H9 (cell line): ENCODE data around the gene TMED5. TPM values are rescaled to one million over a fixed set of nuclear protein-coding genes. Genes with fewer than 3 reads are reported as not detected.

Experiments
- DNase-seq: peaks from one replicate; pipeline ENCODE4 v3.0.0-alpha.2; 2017
- H2AFZ ChIP-seq: one replicate; pipeline ENCODE4 v1.6.1; 2013; ENCODE audit warnings: mild to moderate bottlenecking, low read length, control low read depth, moderate library complexity
- H2AK5ac ChIP-seq: 2 replicates; pipeline ENCODE4 v1.6.1; 2013; ENCODE audit warnings: low read length, control low read depth, mixed read lengths; ENCODE audit not compliant: insufficient read length
- H2BK120ac ChIP-seq: one replicate; pipeline ENCODE4 v1.6.1; 2013; ENCODE audit warnings: low read depth, mild to moderate bottlenecking, low read length, control low read depth, inconsistent platforms; ENCODE audit not compliant: poor library complexity, severe bottlenecking
- H2BK12ac ChIP-seq: 2 replicates; pipeline ENCODE4 v1.6.1; 2013; ENCODE audit warnings: low read length, control low read depth, mixed read lengths, low read depth; ENCODE audit not compliant: insufficient read length
- H2BK15ac ChIP-seq: 2 replicates; pipeline ENCODE4 v1.6.1; 2013; ENCODE audit warnings: low read depth, low read length, control low read depth
- H2BK20ac ChIP-seq: one replicate; pipeline ENCODE4 v1.6.1; 2013; ENCODE audit warnings: low read depth, mild to moderate bottlenecking, low read length, control low read depth, inconsistent platforms; ENCODE audit not compliant: poor library complexity, severe bottlenecking
- H2BK5ac ChIP-seq: 2 replicates; pipeline ENCODE4 v1.6.1; 2013; ENCODE audit warnings: low read length, control low read depth, mixed read lengths; ENCODE audit not compliant: insufficient read length
- H3K14ac ChIP-seq: 2 replicates; pipeline ENCODE4 v1.6.1; 2013; ENCODE audit warnings: low read length, control low read depth; ENCODE audit not compliant: insufficient read depth
- H3K18ac ChIP-seq: 2 replicates; pipeline ENCODE4 v1.6.1; 2013; ENCODE audit warnings: low read depth, mild to moderate bottlenecking, mixed read lengths, low read length, control low read depth; ENCODE audit not compliant: insufficient read length
- H3K23ac ChIP-seq: 2 replicates; pipeline ENCODE4 v1.6.1; 2013; ENCODE audit warnings: low read length, control low read depth, mixed read lengths, low read depth; ENCODE audit not compliant: insufficient read length
- H3K23me2 ChIP-seq: 2 replicates; pipeline ENCODE4 v1.6.1; 2013; ENCODE audit warnings: low read depth, mild to moderate bottlenecking, mixed read lengths, low read length, control low read depth; ENCODE audit not compliant: insufficient read length, poor library complexity, severe bottlenecking
- H3K27ac ChIP-seq: 2 replicates; pipeline ENCODE4 v1.5.1; 2013; ENCODE audit warnings: low read length, control low read depth, mixed read lengths, low read depth; ENCODE audit not compliant: insufficient read length
- H3K27me3 ChIP-seq: 2 replicates; pipeline ENCODE4 v1.6.1; 2013; ENCODE audit warnings: low read length, control low read depth, inconsistent platforms; ENCODE audit not compliant: insufficient read depth
- H3K4ac ChIP-seq: 2 replicates; pipeline ENCODE4 v1.6.1; 2013; ENCODE audit warnings: low read depth, mild to moderate bottlenecking, control low read depth, inconsistent platforms, low read length, moderate library complexity
- H3K4me1 ChIP-seq: 2 replicates; pipeline ENCODE4 v1.6.1; 2013; ENCODE audit warnings: low read length, control low read depth, inconsistent platforms; ENCODE audit not compliant: insufficient read depth
- H3K4me2 ChIP-seq: 2 replicates; pipeline ENCODE4 v1.6.1; 2013; ENCODE audit warnings: low read length, control low read depth, mixed read lengths; ENCODE audit not compliant: insufficient read length, insufficient read depth
- H3K56ac ChIP-seq: 2 replicates; pipeline ENCODE4 v1.6.1; 2013; ENCODE audit warnings: low read depth, mild to moderate bottlenecking, mixed read lengths, low read length, control low read depth; ENCODE audit not compliant: insufficient read length
- H3K79me1 ChIP-seq: 2 replicates; pipeline ENCODE4 v1.6.1; 2013; ENCODE audit warnings: low read depth, mild to moderate bottlenecking, moderate library complexity, low read length, control low read depth, inconsistent platforms; ENCODE audit not compliant: insufficient read depth, poor library complexity, severe bottlenecking
- H3K79me2 ChIP-seq: 2 replicates; pipeline ENCODE4 v1.6.1; 2013; ENCODE audit warnings: low read length, control low read depth, inconsistent platforms; ENCODE audit not compliant: insufficient read depth
- H3K9ac ChIP-seq: 2 replicates; pipeline ENCODE4 v1.6.1; 2013; ENCODE audit warnings: low read length, control low read depth, mixed read lengths; ENCODE audit not compliant: insufficient read length; ENCODE audit errors: extremely low read depth
- H3K9me3 ChIP-seq: one replicate; pipeline ENCODE4 v1.6.1; 2013; ENCODE audit warnings: low read depth, low read length, inconsistent platforms; ENCODE audit not compliant: control insufficient read depth
- H3T11ph ChIP-seq: one replicate; pipeline ENCODE4 v1.6.1; 2013; ENCODE audit warnings: mild to moderate bottlenecking, low read length, control low read depth, inconsistent platforms
- H4K20me1 ChIP-seq: one replicate; pipeline ENCODE4 v1.6.1; 2013; ENCODE audit not compliant: control insufficient read depth, insufficient read length, insufficient read depth
- H4K5ac ChIP-seq: 2 replicates; pipeline ENCODE4 v1.6.1; 2013; ENCODE audit warnings: low read depth, mild to moderate bottlenecking, mixed read lengths, low read length, control low read depth; ENCODE audit not compliant: insufficient read length
- H4K8ac ChIP-seq: replicated peaks from 2 replicates; pipeline ENCODE4 v1.6.1; 2013; ENCODE audit warnings: low read length, control low read depth, mixed read lengths, low read depth; ENCODE audit not compliant: insufficient read length
- H4K91ac ChIP-seq: 2 replicates; pipeline ENCODE4 v1.6.1; 2013; ENCODE audit warnings: low read depth, mild to moderate bottlenecking, moderate library complexity, mixed read lengths, low read length, control low read depth; ENCODE audit not compliant: insufficient read length
- H3K27ac Mint-ChIP-seq, 3 experiments: 2 replicates in 2 of 3; 3 replicates in 1 of 3; pipeline ENCODE4 v1.8.0; 2020 to 2021; ENCODE audit warnings: mixed read lengths in 3 of 3, mild to moderate bottlenecking in 1 of 3, moderate library complexity in 1 of 3
- H3K27me3 Mint-ChIP-seq: 2 replicates; pipeline ENCODE4 v1.8.0; 2021; ENCODE audit warnings: low read depth, mild to moderate bottlenecking, moderate library complexity, mixed read lengths
- H3K36me3 Mint-ChIP-seq, 3 experiments: 2 replicates in 2 of 3; 3 replicates in 1 of 3; pipeline ENCODE4 v1.8.0; 2020 to 2021; ENCODE audit warnings: low read depth in 3 of 3, mixed read lengths in 3 of 3; ENCODE audit not compliant: insufficient read depth in 1 of 3
- H3K4me1 Mint-ChIP-seq, 2 experiments: 2 replicates each; pipeline ENCODE4 v1.8.0; 2020; ENCODE audit warnings: mixed read lengths in 2 of 2
- H3K4me3 Mint-ChIP-seq, 2 experiments: 2 replicates in 1 of 2; 3 replicates in 1 of 2; pipeline ENCODE4 v1.8.0; 2020 to 2021; ENCODE audit warnings: mild to moderate bottlenecking in 2 of 2, mixed read lengths in 2 of 2, moderate library complexity in 1 of 2
- H3K9me3 Mint-ChIP-seq, 2 experiments: 2 replicates in 1 of 2; 3 replicates in 1 of 2; pipeline ENCODE4 v1.8.0; 2020; ENCODE audit warnings: mild to moderate bottlenecking in 2 of 2, mixed read lengths in 2 of 2, moderate library complexity in 1 of 2
- CTCF ChIP-seq: fragments of 200-600 bp; sonication (generic); conservative IDR thresholded peaks from 3 replicates; pipeline ENCODE4 v1.8.0; 2021; ENCODE audit warnings: antibody characterized with exemption, mild to moderate bottlenecking
- WGBS: extraction: QIAGEN DNeasy Blood & Tissue Kit; methylation state at CpG from one replicate; pipeline ENCODE4 v1.1.7; 2013; ENCODE audit warnings: missing lambda C conversion rate, low lambda C conversion rate, mixed read lengths; ENCODE audit not compliant: insufficient read length; ENCODE audit errors: extremely low coverage; 5-methylcytosine and 5-hydroxymethylcytosine counted together
- total RNA-seq: library from RNA; stranded (reverse); gene quantifications from 2 replicates; pipeline ENCODE4 v1.2.1, GENCODE V29; 2021

TMED5 gene
- total RNA-seq, 1 experiment from 2014 or later = 35.0 TPM

- no peak overlapping the region for H3K56ac ChIP-seq
- no peak overlapping the region for H3K18ac ChIP-seq
- H3K4ac ChIP-seq = no peak overlapping the region
- H3K27ac Mint-ChIP-seq = no peak overlapping the region
- DNase-seq = no peak
- no peak for TF ChIP-seq CTCF
- no peak overlapping the region for H3K23ac ChIP-seq
- H2BK5ac ChIP-seq = no peak overlapping the region
- no peaks in the 10 kb centered on the region for H4K20me1 ChIP-seq
- no peaks in the 10 kb centered on the region for H3K79me2 ChIP-seq
- no peak overlapping the region for H3T11ph ChIP-seq
- no peak overlapping the region for H4K8ac ChIP-seq
- no peak overlapping the region for H2AFZ ChIP-seq
- H3K23me2 ChIP-seq = no peaks in the 10 kb centered on the region
- no peak overlapping the region for H3K4me2 ChIP-seq
- H3K9me3 Mint-ChIP-seq = no peaks in the 10 kb centered on the region
- H3K9me3 ChIP-seq = no peaks in the 10 kb centered on the region
- no peaks in the 10 kb centered on the region for H3K79me1 ChIP-seq
- H3K27me3 ChIP-seq = no peaks in the 10 kb centered on the region
- no peak overlapping the region for H2BK15ac ChIP-seq
- H2BK20ac ChIP-seq = no peak overlapping the region
- H4K91ac ChIP-seq = no peak overlapping the region
- H3K4me3 Mint-ChIP-seq = no peak overlapping the region
- H3K27ac ChIP-seq = no peak overlapping the region
- WGBS = 100% methylated on average over 1 of the region's 4 CpGs
- H3K27me3 Mint-ChIP-seq = no peaks in the 10 kb centered on the region
- no peak overlapping the region for H2BK12ac ChIP-seq
- H2BK120ac ChIP-seq = no peak overlapping the region
- no peaks in the 10 kb centered on the region for H3K4me1 Mint-ChIP-seq
- no peak overlapping the region for H2AK5ac ChIP-seq
- H3K14ac ChIP-seq = no peak overlapping the region
- no peaks in the 10 kb centered on the region for H3K4me1 ChIP-seq
- no peak overlapping the region for H3K9ac ChIP-seq
- H3K36me3 Mint-ChIP-seq = peaks cover 12 to 29% (median 27%) of the 10 kb centered on the region in 3 experiments
- no peak overlapping the region for H4K5ac ChIP-seq
Observed at GRCh38 chr1:93200714-93201113, 20.5 kb upstream of the TMED5 start.
